B cell (primary cell): ENCODE data around the gene TRIP4. TPM values are rescaled to one million over a fixed set of nuclear protein-coding genes. Genes with fewer than 3 reads are reported as not detected.

Source experiments
- ATAC-seq: fragments of 200-7000 bp; cut with Tn5 transposase; one replicate; pipeline ENCODE4 v1.10.0; 2021; ENCODE audit warnings: low read depth, mild to moderate bottlenecking, moderate number of reproducible peaks, moderate library complexity
- CTCF ChIA-PET: fragments of 350-600 bp; sonication (Branson Sonifier 250); formaldehyde crosslinking; loops from one replicate; lab custom pipeline; 2021; ENCODE audit warnings: antibody characterized with exemption, inconsistent platforms; lab: Charles Lee
- POLR2A ChIA-PET: fragments of 350-600 bp; sonication (Branson Sonifier 250); formaldehyde crosslinking; loops from one replicate; lab custom pipeline; 2021; ENCODE audit warnings: antibody characterized with exemption; lab: Charles Lee
- DNase-seq: peaks from one replicate; pipeline ENCODE4 v3.0.0; 2013
- H2AFZ ChIP-seq: 2 replicates; pipeline ENCODE4 v1.6.1; 2012; ENCODE audit warnings: mild to moderate bottlenecking, low read depth, low read length; ENCODE audit not compliant: insufficient read depth, poor library complexity, severe bottlenecking
- H3K27ac ChIP-seq, 2 donors: 1 replicate in 1 of 2; 2 replicates in 1 of 2; pipeline ENCODE4 v1.5.1; 2012 to 2013; ENCODE audit warnings: low read length in 2 of 2, mild to moderate bottlenecking in 2 of 2, moderate library complexity in 1 of 2
- H3K27me3 ChIP-seq, 4 experiments: fragments of 200-600 bp in 1 of 4; sonication (generic) in 1 of 4; replicated peaks in 1 of 4; 1 replicate in 2 of 4; 2 replicates in 2 of 4; pipeline versions ENCODE4 v1.6.1 to v1.7.0; 2013 to 2016; ENCODE audit warnings: low read length in 3 of 4, mild to moderate bottlenecking in 2 of 4, mixed read lengths in 1 of 4, moderate library complexity in 1 of 4; ENCODE audit not compliant: insufficient read depth in 4 of 4, control insufficient read depth in 3 of 4; ENCODE audit errors: control extremely low read depth in 1 of 4
- H3K36me3 ChIP-seq, 2 experiments: replicated peaks in 1 of 2; 1 replicate in 1 of 2; 2 replicates in 1 of 2; pipeline versions ENCODE4 v1.6.1 to v1.7.1; 2013; ENCODE audit warnings: low read length in 1 of 2; ENCODE audit not compliant: insufficient read depth in 2 of 2, control insufficient read depth in 1 of 2; ENCODE audit errors: control extremely low read depth in 1 of 2, extremely low read depth in 1 of 2
- H3K4me1 ChIP-seq, 2 donors: fragments of 200-600 bp in 1 of 2; sonication (generic) in 1 of 2; 1 replicate in 1 of 2; 2 replicates in 1 of 2; pipeline versions ENCODE4 v1.5.1 to v1.6.1; 2013 to 2017; ENCODE audit warnings: low read length in 2 of 2; ENCODE audit not compliant: control insufficient read depth in 2 of 2, insufficient read depth in 2 of 2
- H3K4me2 ChIP-seq: replicated peaks from 2 replicates; pipeline ENCODE3; 2012; ENCODE audit warnings: mild to moderate bottlenecking, low read depth, low read length; ENCODE audit not compliant: poor library complexity, severe bottlenecking
- H3K4me3 ChIP-seq, 5 experiments: fragments of 200-600 bp in 1 of 5; sonication (generic) in 1 of 5; 1 replicate in 3 of 5; 2 replicates in 2 of 5; pipeline versions ENCODE4 v1.5.1 to v1.7.0; 2011 to 2016; ENCODE audit warnings: low read length in 4 of 5, mild to moderate bottlenecking in 4 of 5, low read depth in 2 of 5, control low read depth in 1 of 5, moderate library complexity in 1 of 5; ENCODE audit not compliant: insufficient read depth in 1 of 5; ENCODE audit errors: control extremely low read depth in 1 of 5, extremely low read depth in 1 of 5
- H3K79me2 ChIP-seq: fragments of 200-600 bp; sonication (generic); one replicate; pipeline ENCODE4 v1.6.0; 2016; ENCODE audit warnings: low read length; ENCODE audit not compliant: control insufficient read depth, insufficient read depth
- H3K9ac ChIP-seq: fragments of 200-600 bp; sonication (generic); 2 replicates; pipeline ENCODE4 v1.6.1; 2017; ENCODE audit warnings: mild to moderate bottlenecking, low read length, moderate library complexity
- H3K9me3 ChIP-seq, 3 donors: one replicate each; pipeline versions ENCODE4 v1.6.1 to v1.7.1; 2013; ENCODE audit warnings: low read length in 2 of 3; ENCODE audit not compliant: control insufficient read depth in 2 of 3, insufficient read depth in 1 of 3; ENCODE audit errors: control extremely low read depth in 1 of 3
- H4K20me1 ChIP-seq: 2 replicates; pipeline ENCODE4 v1.6.0; 2012; ENCODE audit warnings: mild to moderate bottlenecking, low read length; ENCODE audit not compliant: insufficient read depth, control insufficient read depth, poor library complexity, severe bottlenecking
- H3K27ac Mint-ChIP-seq: one replicate; pipeline ENCODE4 v1.8.0; 2021; ENCODE audit warnings: mixed read lengths
- H3K27me3 Mint-ChIP-seq: one replicate; pipeline ENCODE4 v1.8.0; 2021; ENCODE audit warnings: mixed read lengths
- H3K4me1 Mint-ChIP-seq: one replicate; pipeline ENCODE4 v1.8.0; 2021; ENCODE audit warnings: mixed read lengths
- H3K4me3 Mint-ChIP-seq: one replicate; pipeline ENCODE4 v1.8.0; 2021; ENCODE audit warnings: mixed read lengths
- H3K9me3 Mint-ChIP-seq: one replicate; pipeline ENCODE4 v1.8.0; 2022; ENCODE audit warnings: mixed read lengths; ENCODE audit not compliant: insufficient read depth
- CTCF ChIP-seq: fragments of 200-600 bp; IDR thresholded peaks from one replicate; pipeline ENCODE4 v1.8.0; 2022; ENCODE audit warnings: antibody characterized with exemption, mild to moderate bottlenecking
- EZH2 ChIP-seq: IDR thresholded peaks from 2 replicates; pipeline ENCODE4 v1.6.1; 2012; ENCODE audit warnings: borderline replicate concordance, low read depth, mild to moderate bottlenecking, moderate library complexity, low read length; ENCODE audit not compliant: insufficient read depth, poor library complexity, severe bottlenecking
- WGBS: methylation state at CpG from one replicate; pipeline ENCODE4 v1.1.5; 2013; ENCODE audit warnings: missing lambda C conversion rate; ENCODE audit not compliant: insufficient coverage; 5-methylcytosine and 5-hydroxymethylcytosine counted together
- intact Hi-C: fragments of 100-400 bp; cut with micrococcal nuclease; formaldehyde crosslinking; loops from one replicate; pipeline ENCODE4 v1.10.0; 2022
- polyA plus RNA-seq: library from polyadenylated mRNA; depleted of rRNA; stranded (reverse); fragments of >200 nt; gene quantifications from 2 replicates; pipeline ENCODE4 v1.2.3, GENCODE V29; 2012
- total RNA-seq, 2 donors: library from RNA; stranded (reverse); fragments of 120-200 nt in 1 of 2; gene quantifications; 1 replicate in 1 of 2; 2 replicates in 1 of 2; pipeline versions ENCODE4 v1.2.3 to v1.2.4, GENCODE V29; 2013 to 2022

Gene TRIP4
- total and polyA plus RNA-seq, 2 donors (not counting 1 experiment from before 2014, with no cell fraction given) = 13.7 to 38.2 TPM

- CTCF ChIA-PET = interaction anchor here (1.1 kb wide), 1 partner anchor 190 kb away, joined by 4 read pairs; no protein-coding TSS in a partner anchor
- Histone ChIP-seq H3K36me3 (no peaks in the 10 kb centered on the region), H3K27me3 (no peaks in the 10 kb centered on the region), H3K9me3 (no peaks in the 10 kb centered on the region), H3K27ac (no peak overlapping the region), H3K4me1 (peaks cover 0 to 4% of the 10 kb centered on the region in 2 donors), H2AFZ (no peak overlapping the region), H4K20me1 (no peaks in the 10 kb centered on the region), H3K79me2 (peaks cover 51% of the 10 kb centered on the region), H3K4me2 (no peak overlapping the region), H3K9ac (no peak overlapping the region), H3K4me3 (no peak overlapping the region)
- intact Hi-C loops = no loop called here
- H3K27me3 Mint-ChIP-seq = no peaks in the 10 kb centered on the region
- H3K27ac Mint-ChIP-seq = no peak overlapping the region
- TF ChIP-seq EZH2 (no peak), CTCF (no peak)
- POLR2A ChIA-PET = interaction anchor here (0.6 kb wide), 1 partner anchor 30 kb away, joined by 4 read pairs; no protein-coding TSS in a partner anchor
- ATAC-seq (no peak), DNase-seq (no peak)
- H3K9me3 Mint-ChIP-seq = no peaks in the 10 kb centered on the region
- H3K4me3 Mint-ChIP-seq = no peak overlapping the region
- no CpG with 5 or more reads among the region's 1 CpG for WGBS
- peaks cover 19% of the 10 kb centered on the region for H3K4me1 Mint-ChIP-seq
Measured at GRCh38 chr15:64476550-64476949, 88.9 kb downstream of the TRIP4 start.

GRCh38 chr15:64478863-64479262, 91.2 kb downstream of the TRIP4 start:
- H3K4me3 Mint-ChIP-seq = no peak overlapping the region

More at GRCh38 chr15:64478863-64479262, 91.2 kb downstream of the TRIP4 start:
- H3K4me1 Mint-ChIP-seq = peaks cover 18% of the 10 kb centered on the region
- no CpG with 5 or more reads among the region's 1 CpG for WGBS
- no peak overlapping the region for H3K27ac ChIP-seq
- ChIA-PET CTCF (no interaction called here), POLR2A (interaction anchor here (0.7 kb wide), 1 partner anchor 760 kb away, joined by 6 read pairs; no protein-coding TSS in a partner anchor)
- no peaks in the 10 kb centered on the region for H3K27me3 Mint-ChIP-seq
- no peaks in the 10 kb centered on the region for H3K9me3 ChIP-seq
- H3K79me2 ChIP-seq = peaks cover 39% of the 10 kb centered on the region
- no peak for ATAC-seq
- H3K4me1 ChIP-seq = peaks cover 0 to 4% of the 10 kb centered on the region in 2 donors
- H3K4me2 ChIP-seq = no peak overlapping the region
- intact Hi-C loops = no loop called here
- peaks cover 1 to 3% of the 10 kb centered on the region in 2 experiments for H3K36me3 ChIP-seq
- H3K9ac ChIP-seq = no peak overlapping the region
- no peak overlapping the region for H2AFZ ChIP-seq
- no peak overlapping the region for H3K4me3 ChIP-seq
- H3K9me3 Mint-ChIP-seq = no peaks in the 10 kb centered on the region
- TF ChIP-seq CTCF = no peak
- no peak for TF ChIP-seq EZH2
- H4K20me1 ChIP-seq = no peaks in the 10 kb centered on the region
- no peak overlapping the region for H3K27ac Mint-ChIP-seq
- no peak for DNase-seq
- H3K27me3 ChIP-seq = no peaks in the 10 kb centered on the region
